Adrenal gland (tissue), 12 donors: ENCODE data around the gene TMEM41B. TPM values are rescaled to one million over a fixed set of nuclear protein-coding genes. Genes with fewer than 3 reads are reported as not detected.

Experiments used
- DNase-seq, 7 donors: peaks; one replicate each; pipeline ENCODE4 v3.0.0-alpha.2; 2019 to 2020
- H3K27ac ChIP-seq, 5 donors: fragments of 200-600 bp; sonication (generic) in 4 of 5; 1 replicate in 3 of 5; 2 replicates in 2 of 5; pipeline versions ENCODE4 v1.5.1 to v1.8.0; 2016 to 2020; ENCODE audit warnings: mild to moderate bottlenecking in 1 of 5
- H3K27me3 ChIP-seq: fragments of 200-600 bp; 2 replicates; pipeline ENCODE4 v1.8.0; 2021
- H3K36me3 ChIP-seq, 2 donors: fragments of 200-600 bp; replicated peaks in 1 of 2; 1 replicate in 1 of 2; 2 replicates in 1 of 2; pipeline versions ENCODE4 v1.5.1 to v1.8.0; 2018 to 2022
- H3K4me1 ChIP-seq, 2 donors: fragments of 200-600 bp; replicated peaks in 1 of 2; 1 replicate in 1 of 2; 2 replicates in 1 of 2; pipeline versions ENCODE4 v1.5.1 to v1.8.0; 2018 to 2021
- H3K4me3 ChIP-seq, 4 donors: fragments of 200-600 bp; sonication (generic) in 3 of 4; one replicate each; pipeline ENCODE4 v1.5.1; 2016 to 2018
- H3K9me3 ChIP-seq, 3 donors: fragments of 200-600 bp; sonication (generic) in 1 of 3; replicated peaks in 1 of 3; 1 replicate in 2 of 3; 2 replicates in 1 of 3; pipeline versions ENCODE4 v1.5.1 to v1.8.0; 2016 to 2021
- POLR2A ChIP-seq, 2 donors: fragments of 450-650 bp; IDR thresholded peaks; one replicate each; pipeline ENCODE4 v1.6.1; 2017; ENCODE audit warnings: antibody characterized with exemption in 2 of 2, mild to moderate bottlenecking in 2 of 2, moderate library complexity in 1 of 2
- WGBS, 4 donors: extraction: QIAGEN DNeasy Blood & Tissue Kit in 2 of 4; methylation state at CpG; one replicate each; pipeline versions ENCODE4 v1.1.5 to v1.1.7; 2013 to 2017; 5-methylcytosine and 5-hydroxymethylcytosine counted together
- intact Hi-C, 2 donors: fragments of 100-400 bp; cut with DNase I; formaldehyde crosslinking; loops; one replicate each; pipeline versions ENCODE4 v1.14.1 to v1.15.0; 2022 to 2023
- polyA plus RNA-seq, 3 donors: library from polyadenylated mRNA; stranded (reverse); fragments of 200-250 nt in 2 of 3; fragments of 350-450 nt in 1 of 3; fragmentation: Illumina TruSeq in 1 of 3; extraction: RNeasy Lipid Tissue Mini Kit (QIAGEN cat#74804) in 1 of 3; gene quantifications; one replicate each; pipeline ENCODE4 v1.2.3, GENCODE V29; 2013 to 2014
- total RNA-seq, 9 donors: library from RNA; depleted of rRNA in 4 of 9; stranded (reverse); fragments of >200 nt in 4 of 9; fragments of 120-200 nt in 1 of 9; fragmentation: NEBNext Ultra II Directional in 1 of 9; extraction: Animal tissue kit (Norgen Biotek cat#: 25700) in 1 of 9; gene quantifications; one replicate each; pipeline versions ENCODE4 v1.1.0 to v1.2.4, GENCODE V29; 2013 to 2023
- TF ChIP-seq, protein P1 (sequence below), 6 experiments: fragments of 450-650 bp in 4 of 6; fragments of 200-600 bp in 2 of 6; sonication (generic) in 1 of 6; IDR thresholded peaks; 1 replicate in 5 of 6; 2 replicates in 1 of 6; pipeline versions ENCODE4 v1.5.1 to v1.8.0; 2016 to 2021; ENCODE audit warnings: antibody characterized with exemption in 6 of 6, mild to moderate bottlenecking in 2 of 6, moderate library complexity in 1 of 6
- donor health status: healthy with polysubstance abuse.
- donor health status: Bipolar disorder and iron deficiency.
- donor health status: DM: yes; HTN: yes; CAD: no.
- donor health status: DM: no; HTN: no; CAD: no.
- donor health status: DM: no; HTN: no; CAD: no.
- donor health status: DM: yes; HTN: yes; CAD: no.

Gene TMEM41B
- total and polyA plus RNA-seq, 12 donors: 17.6 to 58.8 (median 27.7) TPM

DNA sequence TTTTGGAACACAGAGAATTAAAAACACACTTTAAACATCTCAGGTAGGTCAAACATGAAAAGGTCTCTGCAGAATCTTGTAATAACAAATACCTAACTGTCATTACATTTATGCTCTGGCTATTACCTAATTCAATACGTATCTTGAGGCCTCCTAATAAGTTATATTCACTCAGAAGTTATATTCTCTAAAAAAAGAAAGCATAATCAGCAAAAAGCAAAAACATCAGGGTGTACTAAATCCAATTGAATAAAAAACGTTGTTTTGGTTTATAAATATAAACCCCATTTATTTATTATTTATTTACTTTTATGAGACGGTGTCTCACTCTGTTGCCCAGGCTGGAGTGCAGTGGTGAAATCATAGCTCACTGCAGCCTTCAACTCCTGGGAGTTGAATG lies 10.2 kb downstream of the TMEM41B start:
- no peaks in the 10 kb centered on the region for H3K27me3 ChIP-seq
- no peak overlapping the region for H3K27ac ChIP-seq
- 77 to 91% (median 82%) methylated on average over 3 of the region's 3 CpGs for WGBS, 4 donors
- no peaks in the 10 kb centered on the region for H3K9me3 ChIP-seq
- no peak for DNase-seq
- no peak for TF ChIP-seq POLR2A (IDR thresholded peaks at IDR 0.05)
- TF ChIP-seq, protein P1, sequence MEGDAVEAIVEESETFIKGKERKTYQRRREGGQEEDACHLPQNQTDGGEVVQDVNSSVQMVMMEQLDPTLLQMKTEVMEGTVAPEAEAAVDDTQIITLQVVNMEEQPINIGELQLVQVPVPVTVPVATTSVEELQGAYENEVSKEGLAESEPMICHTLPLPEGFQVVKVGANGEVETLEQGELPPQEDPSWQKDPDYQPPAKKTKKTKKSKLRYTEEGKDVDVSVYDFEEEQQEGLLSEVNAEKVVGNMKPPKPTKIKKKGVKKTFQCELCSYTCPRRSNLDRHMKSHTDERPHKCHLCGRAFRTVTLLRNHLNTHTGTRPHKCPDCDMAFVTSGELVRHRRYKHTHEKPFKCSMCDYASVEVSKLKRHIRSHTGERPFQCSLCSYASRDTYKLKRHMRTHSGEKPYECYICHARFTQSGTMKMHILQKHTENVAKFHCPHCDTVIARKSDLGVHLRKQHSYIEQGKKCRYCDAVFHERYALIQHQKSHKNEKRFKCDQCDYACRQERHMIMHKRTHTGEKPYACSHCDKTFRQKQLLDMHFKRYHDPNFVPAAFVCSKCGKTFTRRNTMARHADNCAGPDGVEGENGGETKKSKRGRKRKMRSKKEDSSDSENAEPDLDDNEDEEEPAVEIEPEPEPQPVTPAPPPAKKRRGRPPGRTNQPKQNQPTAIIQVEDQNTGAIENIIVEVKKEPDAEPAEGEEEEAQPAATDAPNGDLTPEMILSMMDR (IDR thresholded peaks at IDR 0.05): no peak
- intact Hi-C loops: no loop called here
- H3K4me3 ChIP-seq: no peak overlapping the region
- no peaks in the 10 kb centered on the region for H3K4me1 ChIP-seq
- H3K36me3 ChIP-seq: no peaks in the 10 kb centered on the region

DNA sequence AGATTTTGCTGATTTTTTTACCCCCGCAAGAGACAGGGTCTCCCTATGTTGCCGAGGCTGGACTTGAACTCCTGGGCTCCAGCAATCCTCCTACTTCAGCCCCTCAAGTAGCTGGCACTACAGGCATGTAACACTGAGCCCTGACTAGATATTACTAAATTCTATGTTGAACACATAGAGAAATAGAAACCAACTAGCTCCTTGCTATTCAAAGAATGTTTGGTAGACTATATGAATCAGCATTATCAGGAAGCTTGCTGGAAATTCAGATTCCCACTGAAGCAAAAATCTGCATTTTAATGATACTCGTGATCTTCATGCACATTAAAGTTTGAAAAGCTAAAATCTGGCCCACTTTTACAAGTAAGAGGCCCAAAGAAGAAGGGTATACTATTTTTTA lies 11.9 kb downstream of the TMEM41B start:
- TF ChIP-seq, protein P1 (IDR thresholded peaks at IDR 0.05): no peak
- no peak for TF ChIP-seq POLR2A (IDR thresholded peaks at IDR 0.05)
- Histone ChIP-seq H3K4me1 (no peaks in the 10 kb centered on the region), H3K27ac (no peak overlapping the region), H3K36me3 (no peaks in the 10 kb centered on the region), H3K9me3 (no peaks in the 10 kb centered on the region), H3K4me3 (no peak overlapping the region), H3K27me3 (no peaks in the 10 kb centered on the region)
- no peak for DNase-seq
- intact Hi-C loops: no loop called here
- 86 to 100% (median 92%) methylated on average over 2 to 3 of the region's 3 CpGs; no CpG with 5 or more reads in 1 of the 4 donors for WGBS, 4 donors

GRCh38 chr11:9301720-9302119 lies 12.7 kb downstream of the TMEM41B start:
- H3K27me3 ChIP-seq: no peaks in the 10 kb centered on the region
- H3K4me1 ChIP-seq: no peaks in the 10 kb centered on the region
- TF ChIP-seq, protein P1 (IDR thresholded peaks at IDR 0.05): no peak
- no peak for DNase-seq
- H3K27ac ChIP-seq: no peak overlapping the region
- intact Hi-C loops: no loop called here
- H3K9me3 ChIP-seq: no peaks in the 10 kb centered on the region
- no peaks in the 10 kb centered on the region for H3K36me3 ChIP-seq
- H3K4me3 ChIP-seq: no peak overlapping the region
- 70 to 83% (median 81%) methylated on average over 7 to 10 of the region's 10 CpGs for WGBS, 4 donors

GRCh38 chr11:9293646-9294045 lies 20.7 kb downstream of the TMEM41B start:
- DNase-seq: no peak
- H3K4me3 ChIP-seq: no peak overlapping the region
- no peaks in the 10 kb centered on the region for H3K36me3 ChIP-seq
- no peaks in the 10 kb centered on the region for H3K27me3 ChIP-seq
- no peaks in the 10 kb centered on the region for H3K9me3 ChIP-seq
- no peaks in the 10 kb centered on the region for H3K4me1 ChIP-seq
- no peak overlapping the region for H3K27ac ChIP-seq
- WGBS, 4 donors: 97 to 100% (median 98%) methylated on average over 4 to 7 of the region's 7 CpGs
- TF ChIP-seq, protein P1 (IDR thresholded peaks at IDR 0.05): no peak
- no peak for TF ChIP-seq POLR2A (IDR thresholded peaks at IDR 0.05)
- intact Hi-C loops: loop anchor here in 1 of 2 donors (10.0 kb wide), 1 partner anchor 201 kb away; no protein-coding TSS in a partner anchor
